SKM-1 (cell line): Measurements from ENCODE around the gene C1QBP.
"Not testable (repeated sequence)": the region's sequence is repeated elsewhere in the genome, so short reads cannot be mapped to it uniquely, and the experiment has no call there.

ENCODE experiments used
- DNase-seq: peaks from one replicate; lab custom pipeline; 2025; ENCODE audit not compliant: unreplicated experiment; lab: John Stamatoyannopoulos, UW

Gene C1QBP

GRCh38 chr17:5434984-5435383 lies 4.0 kb downstream of the C1QBP start:
- DNase-seq = no peak

- no peak for DNase-seq
These were observed 6.9 kb downstream of the C1QBP start for GRCh38 chr17:5431949-5432556.

GRCh38 chr17:5431234-5431633 lies 7.7 kb downstream of the C1QBP start:
- not testable (repeated sequence) for DNase-seq

- DNase-seq = no peak
These were observed 8.4 kb downstream of the C1QBP start for GRCh38 chr17:5430413-5430999.

- DNase-seq = no peak
These were observed 9.6 kb downstream of the C1QBP start for GRCh38 chr17:5429191-5429887.

- DNase-seq = no peak
These were observed 13.1 kb downstream of the C1QBP start for GRCh38 chr17:5425826-5426225.

- DNase-seq = no peak
These were observed 14.0 kb downstream of the C1QBP start for GRCh38 chr17:5424909-5425308.

GRCh38 chr17:5422505-5422904 lies 16.4 kb downstream of the C1QBP start:
- DNase-seq = no peak

- DNase-seq = peak; percentile 70
These were observed 18.8 kb downstream of the C1QBP start, which contains the start of gene RPAIN for GRCh38 chr17:5419959-5420653. RPAIN (plus strand) TSS chr17:5420182; CDS start chr17:5420211, 29 bp downstream.

GRCh38 chr17:5419356-5419958 lies 19.5 kb downstream of the C1QBP start, which contains the start of gene NUP88:
NUP88 (minus strand) TSS chr17:5419662; CDS start chr17:5419650, 12 bp downstream.
- peak; percentile 70 for DNase-seq

- DNase-seq = no peak
These were observed 20.0 kb downstream of the C1QBP start for GRCh38 chr17:5418858-5419355.

GRCh38 chr17:5416901-5417300 lies 22.1 kb downstream of the C1QBP start:
- no peak for DNase-seq

- DNase-seq = no peak
These were observed 25.3 kb downstream of the C1QBP start for GRCh38 chr17:5413682-5414081.

- no peak for DNase-seq
These were observed 28.2 kb downstream of the C1QBP start for GRCh38 chr17:5410594-5411272.

- DNase-seq = no peak
These were observed 30.8 kb downstream of the C1QBP start for GRCh38 chr17:5408186-5408585.

- DNase-seq = no peak
These were observed 33.6 kb downstream of the C1QBP start for GRCh38 chr17:5405400-5405799.

- no peak for DNase-seq
These were observed 39.2 kb downstream of the C1QBP start for GRCh38 chr17:5399767-5400166.

- no peak for DNase-seq
These were observed 42.3 kb downstream of the C1QBP start for GRCh38 chr17:5396612-5397011.

- DNase-seq = no peak
These were observed 47.3 kb downstream of the C1QBP start for GRCh38 chr17:5391678-5392077.
